ENCODE data around the gene ILKAP.

GRCh38 chr2:238157506-238158017, 45.9 kb downstream of the ILKAP start:
- TF ChIP-seq POLR2AphosphoS5 (IDR thresholded peaks at IDR 0.05): no peak
- TF ChIP-seq CTCF (IDR thresholded peaks at IDR 0.05): no peak

All from gastroesophageal sphincter (tissue), 3 donors.